ENCODE results near the gene RTN4R.

The RTN4R gene

DNA sequence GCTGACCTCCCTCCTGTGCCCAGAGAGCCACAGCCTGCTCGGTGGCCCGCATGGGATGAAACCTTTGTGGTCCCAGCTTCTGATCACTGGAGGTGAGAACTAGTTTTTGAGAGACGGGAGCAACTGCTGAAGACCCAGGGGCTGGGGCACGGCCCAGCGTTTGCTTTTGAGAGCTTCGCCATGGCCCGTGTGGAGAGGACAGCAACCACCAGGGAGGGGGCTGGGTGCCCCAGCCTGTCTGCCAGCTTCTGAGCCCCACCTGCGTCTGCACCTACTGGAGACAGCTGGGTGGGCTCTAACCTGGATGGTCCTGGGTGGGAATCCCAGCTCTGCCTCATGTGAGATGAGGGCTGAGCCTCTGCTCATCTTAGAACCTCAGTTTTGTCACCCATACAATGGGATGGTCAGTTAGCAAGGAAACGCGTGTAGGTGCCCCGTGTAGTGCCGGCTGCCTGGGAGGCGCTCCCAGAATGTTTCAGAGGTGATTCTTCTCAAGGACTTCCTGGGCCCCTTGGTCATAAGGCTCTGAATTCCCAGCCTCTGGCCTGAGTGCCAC, 66.2 kb downstream of the RTN4R start:
- Histone ChIP-seq H3K9me3 (ENCODE audit: control insufficient read depth, insufficient read depth, low read depth, low read length) (no peaks in the 10 kb centered on the region), H3K27ac (ENCODE audit: extremely low read depth, low read depth, low read length) (no peak overlapping the region), H3K36me3 (ENCODE audit: control insufficient read depth in 2 of 2, insufficient read depth in 1 of 2, low read length in 2 of 2) (no peaks in the 10 kb centered on the region), H3K4me1 (ENCODE audit: control insufficient read depth, insufficient read depth, low read length) (peaks cover 10% of the 10 kb centered on the region), H3K4me3 (ENCODE audit: low read depth, low read length) (no peak overlapping the region)
- ChIA-PET POLR2A (no interaction called here), CTCF (interaction anchor here (1.6 kb wide), 1 partner anchor 37 kb away, joined by 8 read pairs; no protein-coding TSS in a partner anchor)
- TF ChIP-seq ZNF292 (tag by site-specific recombination; IDR thresholded peaks at IDR 0.05; ENCODE audit: borderline replicate concordance, low read depth) = no peak
- TF ChIP-seq GLIS1 (tag by site-specific recombination; IDR thresholded peaks at IDR 0.05) = no peak
- TF ChIP-seq, protein P1, sequence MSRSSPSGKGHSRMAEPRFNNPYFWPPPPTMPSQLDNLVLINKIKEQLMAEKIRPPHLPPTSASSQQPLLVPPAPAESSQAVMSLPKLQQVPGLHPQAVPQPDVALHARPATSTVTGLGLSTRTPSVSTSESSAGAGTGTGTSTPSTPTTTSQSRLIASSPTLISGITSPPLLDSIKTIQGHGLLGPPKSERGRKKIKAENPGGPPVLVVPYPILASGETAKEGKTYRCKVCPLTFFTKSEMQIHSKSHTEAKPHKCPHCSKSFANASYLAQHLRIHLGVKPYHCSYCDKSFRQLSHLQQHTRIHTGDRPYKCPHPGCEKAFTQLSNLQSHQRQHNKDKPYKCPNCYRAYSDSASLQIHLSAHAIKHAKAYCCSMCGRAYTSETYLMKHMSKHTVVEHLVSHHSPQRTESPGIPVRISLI (tag by site-specific recombination; IDR thresholded peaks at IDR 0.05) = no peak

DNA sequence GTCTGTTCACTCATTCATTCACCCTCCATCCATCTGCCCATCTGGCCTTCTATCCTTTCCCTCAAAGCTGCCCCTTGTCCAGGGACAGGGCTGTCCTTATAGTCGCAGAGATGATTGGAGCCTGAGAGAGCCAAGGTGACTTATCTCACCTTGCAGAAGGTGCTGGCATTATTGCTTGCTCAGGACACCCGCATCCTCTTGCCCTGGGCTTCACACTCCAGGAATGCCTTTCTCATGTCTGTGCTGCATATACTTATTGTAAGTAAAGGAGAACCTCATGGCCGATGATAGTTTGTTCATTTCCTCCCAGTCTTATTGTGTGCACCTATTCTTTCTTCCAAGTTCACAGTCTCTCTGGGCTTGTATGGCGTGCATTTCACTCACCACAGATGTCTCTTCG, 68.2 kb downstream of the RTN4R start:
- no peak for TF ChIP-seq MZF1 (tag by site-specific recombination; IDR thresholded peaks at IDR 0.05; ENCODE audit: borderline replicate concordance)
- TF ChIP-seq ZNF777 (tag by site-specific recombination; IDR thresholded peaks at IDR 0.05; ENCODE audit: borderline replicate concordance) = no peak
- no peak for TF ChIP-seq ZNF423 (tag by site-specific recombination; IDR thresholded peaks at IDR 0.05)
- no peak for TF ChIP-seq ZNF366 (tag by site-specific recombination; conservative IDR thresholded peaks at IDR 0.05)
- TF ChIP-seq, protein P2, sequence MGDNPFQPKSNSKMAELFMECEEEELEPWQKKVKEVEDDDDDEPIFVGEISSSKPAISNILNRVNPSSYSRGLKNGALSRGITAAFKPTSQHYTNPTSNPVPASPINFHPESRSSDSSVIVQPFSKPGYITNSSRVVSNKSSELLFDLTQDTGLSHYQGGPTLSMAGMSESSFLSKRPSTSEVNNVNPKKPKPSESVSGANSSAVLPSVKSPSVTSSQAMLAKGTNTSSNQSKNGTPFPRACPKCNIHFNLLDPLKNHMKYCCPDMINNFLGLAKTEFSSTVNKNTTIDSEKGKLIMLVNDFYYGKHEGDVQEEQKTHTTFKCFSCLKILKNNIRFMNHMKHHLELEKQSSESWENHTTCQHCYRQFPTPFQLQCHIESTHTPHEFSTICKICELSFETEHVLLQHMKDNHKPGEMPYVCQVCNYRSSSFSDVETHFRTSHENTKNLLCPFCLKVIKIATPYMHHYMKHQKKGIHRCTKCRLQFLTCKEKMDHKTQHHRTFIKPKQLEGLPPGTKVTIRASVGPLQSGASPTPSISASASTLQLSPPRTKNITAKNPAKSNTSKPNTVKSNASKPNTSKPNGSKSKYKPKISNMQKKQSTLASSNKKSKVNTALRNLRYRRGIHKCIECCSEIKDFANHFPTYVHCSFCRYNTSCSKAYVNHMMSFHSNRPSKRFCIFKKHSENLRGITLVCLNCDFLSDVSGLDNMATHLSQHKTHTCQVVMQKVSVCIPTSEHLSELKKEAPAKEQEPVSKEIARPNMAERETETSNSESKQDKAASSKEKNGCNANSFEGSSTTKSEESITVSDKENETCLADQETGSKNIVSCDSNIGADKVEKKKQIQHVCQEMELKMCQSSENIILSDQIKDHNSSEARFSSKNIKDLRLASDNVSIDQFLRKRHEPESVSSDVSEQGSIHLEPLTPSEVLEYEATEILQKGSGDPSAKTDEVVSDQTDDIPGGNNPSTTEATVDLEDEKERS (tag by site-specific recombination; IDR thresholded peaks at IDR 0.05) = no peak
- TF ChIP-seq, protein P3, sequence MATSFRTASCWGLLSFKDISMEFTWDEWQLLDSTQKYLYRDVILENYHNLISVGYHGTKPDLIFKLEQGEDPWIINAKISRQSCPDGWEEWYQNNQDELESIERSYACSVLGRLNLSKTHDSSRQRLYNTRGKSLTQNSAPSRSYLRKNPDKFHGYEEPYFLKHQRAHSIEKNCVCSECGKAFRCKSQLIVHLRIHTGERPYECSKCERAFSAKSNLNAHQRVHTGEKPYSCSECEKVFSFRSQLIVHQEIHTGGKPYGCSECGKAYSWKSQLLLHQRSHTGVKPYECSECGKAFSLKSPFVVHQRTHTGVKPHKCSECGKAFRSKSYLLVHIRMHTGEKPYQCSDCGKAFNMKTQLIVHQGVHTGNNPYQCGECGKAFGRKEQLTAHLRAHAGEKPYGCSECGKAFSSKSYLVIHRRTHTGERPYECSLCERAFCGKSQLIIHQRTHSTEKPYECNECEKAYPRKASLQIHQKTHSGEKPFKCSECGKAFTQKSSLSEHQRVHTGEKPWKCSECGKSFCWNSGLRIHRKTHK (tag by site-specific recombination; IDR thresholded peaks at IDR 0.05) = no peak
- no peak for TF ChIP-seq ZNF530 (tag by site-specific recombination; IDR thresholded peaks at IDR 0.05; ENCODE audit: low read depth)
- TF ChIP-seq FEZF1 (tag by site-specific recombination; IDR thresholded peaks at IDR 0.05) = no peak
- no peak for TF ChIP-seq ZNF792 (tag by site-specific recombination; IDR thresholded peaks at IDR 0.05)
- no peak for TF ChIP-seq ZNF391 (tag by site-specific recombination; IDR thresholded peaks at IDR 0.05; ENCODE audit: borderline replicate concordance, low read depth)
- TF ChIP-seq ZBTB20 (tag by site-specific recombination; IDR thresholded peaks at IDR 0.05) = no peak
- TF ChIP-seq ZNF514 (tag by site-specific recombination; IDR thresholded peaks at IDR 0.05) = no peak
- TF ChIP-seq ZNF548 (tag by site-specific recombination; IDR thresholded peaks at IDR 0.05) = no peak
- no peak for TF ChIP-seq WT1 (tag by site-specific recombination; IDR thresholded peaks at IDR 0.05)
- Histone ChIP-seq H3K9me3 (ENCODE audit: control insufficient read depth, insufficient read depth, low read depth, low read length) (no peaks in the 10 kb centered on the region), H3K4me1 (ENCODE audit: control insufficient read depth, insufficient read depth, low read length) (peaks cover 10% of the 10 kb centered on the region), H3K4me3 (ENCODE audit: low read depth, low read length) (no peak overlapping the region), H3K36me3 (ENCODE audit: control insufficient read depth in 2 of 2, insufficient read depth in 1 of 2, low read length in 2 of 2) (no peaks in the 10 kb centered on the region), H3K27ac (ENCODE audit: extremely low read depth, low read depth, low read length) (no peak overlapping the region)
- ChIA-PET CTCF (interaction anchor here (1.0 kb wide), 1 partner anchor 86 kb away, joined by 3 read pairs; no protein-coding TSS in a partner anchor), POLR2A (no interaction called here)

All from HEK293 (cell line).